Measurements from ENCODE around the gene GET4. TPM values are rescaled to one million over a fixed set of nuclear protein-coding genes. Genes with fewer than 3 reads are reported as not detected.

Gene GET4
- polyA plus RNA-seq, 1 donor (not counting 4 experiments of a cell fraction or from before 2014, with no cell fraction given), result 21.1 TPM

GRCh38 chr7:944744-945143, 68.4 kb downstream of the GET4 start:
- H3K4me2 ChIP-seq (ENCODE audit: control insufficient read depth, extremely low read depth, insufficient read depth, low read depth, low read length), result peak overlapping the region; percentile 79
- dilution Hi-C loops (cut with MboI; ENCODE audit: extremely low pct_ligation_motif_present, low sequenced_read_pairs), result no loop called here
- FAIRE-seq (peak; percentile 59), DNase-seq (ENCODE audit: low read depth, low spot score) (no peak)
- peaks cover 2% of the 10 kb centered on the region for H3K27me3 ChIP-seq (ENCODE audit: control insufficient read depth, extremely low read depth, insufficient read depth, low read length)
- H3K9me3 ChIP-seq (ENCODE audit: control insufficient read depth, low read depth, low read length), result no peaks in the 10 kb centered on the region
- H4K20me1 ChIP-seq (ENCODE audit: control insufficient read depth, extremely low read depth, insufficient read depth, low read length), result no peaks in the 10 kb centered on the region
- no peak for TF ChIP-seq EZH2 (IDR thresholded peaks at IDR 0.05; ENCODE audit: low read length)
- no peak for TF ChIP-seq CTCF (optimal IDR thresholded peaks at IDR 0.05 in 1 of 3, IDR thresholded peaks at IDR 0.05 in 1 of 3, conservative IDR thresholded peaks at IDR 0.05 in 1 of 3; ENCODE audit: extremely low read depth in 1 of 3, insufficient read depth in 2 of 3, low read length in 3 of 3)
- H3K36me3 ChIP-seq (ENCODE audit: control insufficient read depth in 2 of 2, extremely low read depth in 1 of 2, insufficient read depth in 2 of 2, low read length in 2 of 2), result no peaks in the 10 kb centered on the region
- H3K9ac ChIP-seq (ENCODE audit: control insufficient read depth, extremely low read depth, insufficient read depth, low read length), result peak overlapping the region; percentile 60
- no peaks in the 10 kb centered on the region for H3K79me2 ChIP-seq (ENCODE audit: control insufficient read depth, insufficient read depth, low read length)
- no peaks in the 10 kb centered on the region for H3K9me1 ChIP-seq (ENCODE audit: control insufficient read depth, extremely low read depth, insufficient read depth, low read length)
- H3K27ac ChIP-seq (ENCODE audit: control insufficient read depth, insufficient read depth, low read length), result peak overlapping the region; percentile 67
- peaks cover 16% of the 10 kb centered on the region for H3K4me1 ChIP-seq (ENCODE audit: control insufficient read depth, extremely low read depth, insufficient read depth, low read length)
- peak overlapping the region in 1 of 3 experiments; percentile 6 for H3K4me3 ChIP-seq (ENCODE audit: control insufficient read depth in 2 of 3, extremely low read depth in 1 of 3, insufficient read depth in 2 of 3, low read depth in 1 of 3, low read length in 3 of 3)
- H2AFZ ChIP-seq (ENCODE audit: control insufficient read depth, low read length), result no peak overlapping the region

GRCh38 chr7:945147-945555, 68.8 kb downstream of the GET4 start:
- Histone ChIP-seq H3K27me3 (ENCODE audit: control insufficient read depth, extremely low read depth, insufficient read depth, low read length) (no peaks in the 10 kb centered on the region), H3K4me2 (ENCODE audit: control insufficient read depth, extremely low read depth, insufficient read depth, low read depth, low read length) (peak overlapping the region; percentile 79), H2AFZ (ENCODE audit: control insufficient read depth, low read length) (peak overlapping the region; percentile 14), H3K9me3 (ENCODE audit: control insufficient read depth, low read depth, low read length) (no peaks in the 10 kb centered on the region), H3K4me3 (ENCODE audit: control insufficient read depth in 2 of 3, extremely low read depth in 1 of 3, insufficient read depth in 2 of 3, low read depth in 1 of 3, low read length in 3 of 3) (peak overlapping the region; percentile 6 to 23 (median 17)), H3K36me3 (ENCODE audit: control insufficient read depth in 2 of 2, extremely low read depth in 1 of 2, insufficient read depth in 2 of 2, low read length in 2 of 2) (no peaks in the 10 kb centered on the region), H3K79me2 (ENCODE audit: control insufficient read depth, insufficient read depth, low read length) (no peaks in the 10 kb centered on the region), H4K20me1 (ENCODE audit: control insufficient read depth, extremely low read depth, insufficient read depth, low read length) (no peaks in the 10 kb centered on the region), H3K27ac (ENCODE audit: control insufficient read depth, insufficient read depth, low read length) (peak overlapping the region; percentile 67), H3K9me1 (ENCODE audit: control insufficient read depth, extremely low read depth, insufficient read depth, low read length) (no peaks in the 10 kb centered on the region), H3K9ac (ENCODE audit: control insufficient read depth, extremely low read depth, insufficient read depth, low read length) (peak overlapping the region; percentile 60), H3K4me1 (ENCODE audit: control insufficient read depth, extremely low read depth, insufficient read depth, low read length) (peaks cover 16% of the 10 kb centered on the region)
- dilution Hi-C loops (cut with MboI; ENCODE audit: extremely low pct_ligation_motif_present, low sequenced_read_pairs), result no loop called here
- DNase-seq (ENCODE audit: low read depth, low spot score), result no peak
- TF ChIP-seq CTCF (optimal IDR thresholded peaks at IDR 0.05 in 1 of 3, IDR thresholded peaks at IDR 0.05 in 1 of 3, conservative IDR thresholded peaks at IDR 0.05 in 1 of 3; ENCODE audit: extremely low read depth in 1 of 3, insufficient read depth in 2 of 3, low read length in 3 of 3) (no peak), EZH2 (IDR thresholded peaks at IDR 0.05; ENCODE audit: low read length) (no peak)
- no peak for FAIRE-seq
